Measurements from ENCODE around the gene OLIG1.

The OLIG1 gene

GRCh38 chr21:33059380-33059841 is 10.5 kb upstream of the OLIG1 start:
- in situ Hi-C loops (cut with HindIII; ENCODE audit: low pct_ligation_motif_present, low sequenced_read_pairs) = no loop called here
- H3K4me3 ChIP-seq (ENCODE audit: low read depth, low read length) = no peak overlapping the region

DNA sequence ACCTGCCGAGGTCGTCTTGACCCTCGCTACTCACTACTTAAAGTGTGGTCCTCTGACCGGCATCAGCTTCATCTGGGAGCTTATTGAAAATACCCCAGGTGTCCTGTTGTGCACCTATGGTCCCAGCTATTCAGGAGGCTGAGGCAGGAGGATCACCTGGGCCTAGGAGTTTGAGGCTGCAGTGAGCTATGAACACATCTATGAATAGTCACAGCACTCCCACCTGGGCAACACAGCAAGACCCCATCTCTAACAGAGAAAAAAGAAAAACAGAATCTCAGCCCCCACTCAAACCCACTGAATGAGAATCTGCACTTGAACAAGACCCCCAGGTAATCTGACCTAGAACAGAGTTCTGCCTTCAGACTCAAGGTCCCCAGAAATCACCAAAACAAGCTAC is 8.7 kb upstream of the OLIG1 start:
- in situ Hi-C loops (cut with HindIII; ENCODE audit: low pct_ligation_motif_present, low sequenced_read_pairs) = no loop called here
- no peak for DNase-seq
- no peaks in the 10 kb centered on the region for H3K36me3 ChIP-seq (replicated peaks)
- no peak overlapping the region for H3K4me3 ChIP-seq (ENCODE audit: low read depth, low read length)
- peaks cover 51% of the 10 kb centered on the region for H3K27me3 ChIP-seq (replicated peaks)
- TF ChIP-seq, protein P1, sequence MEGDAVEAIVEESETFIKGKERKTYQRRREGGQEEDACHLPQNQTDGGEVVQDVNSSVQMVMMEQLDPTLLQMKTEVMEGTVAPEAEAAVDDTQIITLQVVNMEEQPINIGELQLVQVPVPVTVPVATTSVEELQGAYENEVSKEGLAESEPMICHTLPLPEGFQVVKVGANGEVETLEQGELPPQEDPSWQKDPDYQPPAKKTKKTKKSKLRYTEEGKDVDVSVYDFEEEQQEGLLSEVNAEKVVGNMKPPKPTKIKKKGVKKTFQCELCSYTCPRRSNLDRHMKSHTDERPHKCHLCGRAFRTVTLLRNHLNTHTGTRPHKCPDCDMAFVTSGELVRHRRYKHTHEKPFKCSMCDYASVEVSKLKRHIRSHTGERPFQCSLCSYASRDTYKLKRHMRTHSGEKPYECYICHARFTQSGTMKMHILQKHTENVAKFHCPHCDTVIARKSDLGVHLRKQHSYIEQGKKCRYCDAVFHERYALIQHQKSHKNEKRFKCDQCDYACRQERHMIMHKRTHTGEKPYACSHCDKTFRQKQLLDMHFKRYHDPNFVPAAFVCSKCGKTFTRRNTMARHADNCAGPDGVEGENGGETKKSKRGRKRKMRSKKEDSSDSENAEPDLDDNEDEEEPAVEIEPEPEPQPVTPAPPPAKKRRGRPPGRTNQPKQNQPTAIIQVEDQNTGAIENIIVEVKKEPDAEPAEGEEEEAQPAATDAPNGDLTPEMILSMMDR (IDR thresholded peaks at IDR 0.05; ENCODE audit: low read depth, low read length, missing control alignments) = no peak
- no peak overlapping the region for H3K27ac ChIP-seq

More at GRCh38 chr21:33059380-33059841, 10.5 kb upstream of the OLIG1 start:
- H3K27ac ChIP-seq = no peak overlapping the region
- DNase-seq = no peak
- H3K36me3 ChIP-seq (replicated peaks) = no peaks in the 10 kb centered on the region
- H3K27me3 ChIP-seq (replicated peaks) = peaks cover 34% of the 10 kb centered on the region
- TF ChIP-seq, protein P1 (IDR thresholded peaks at IDR 0.05; ENCODE audit: low read depth, low read length, missing control alignments) = no peak

DNA sequence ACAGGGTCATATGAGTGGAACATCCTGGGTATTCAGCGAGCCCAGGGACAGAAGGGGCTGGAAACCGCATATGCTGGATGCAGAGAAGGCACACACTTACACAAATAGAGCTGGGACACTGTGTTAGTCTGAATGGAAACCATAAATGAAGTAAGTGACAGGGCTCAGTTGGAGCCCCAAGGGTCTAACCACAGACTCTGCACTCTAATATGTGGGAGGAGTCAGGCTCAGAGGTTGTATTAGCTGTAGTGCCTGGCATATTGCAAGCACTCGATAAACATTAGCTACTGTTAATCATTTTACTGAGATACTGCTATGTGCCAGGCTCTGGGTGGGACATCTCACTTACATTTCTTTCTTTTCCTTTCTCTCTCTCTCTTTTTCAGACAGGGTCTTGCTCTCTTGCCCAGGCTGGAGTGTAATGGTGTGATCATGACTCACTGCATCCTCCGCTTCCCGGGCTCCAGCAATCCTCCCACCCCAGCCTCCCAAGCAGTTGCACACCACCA is 6.5 kb upstream of the OLIG1 start:
- Histone ChIP-seq H3K36me3 (replicated peaks) (no peaks in the 10 kb centered on the region), H3K27me3 (replicated peaks) (peaks cover 72% of the 10 kb centered on the region), H3K27ac (no peak overlapping the region), H3K4me3 (ENCODE audit: low read depth, low read length) (no peak overlapping the region)
- in situ Hi-C loops (cut with HindIII; ENCODE audit: low pct_ligation_motif_present, low sequenced_read_pairs) = no loop called here
- TF ChIP-seq, protein P1 (IDR thresholded peaks at IDR 0.05; ENCODE audit: low read depth, low read length, missing control alignments) = no peak
- no peak for DNase-seq

GRCh38 chr21:33063907-33064622 is 5.9 kb upstream of the OLIG1 start:
- H3K27me3 ChIP-seq (replicated peaks) = peaks cover 77% of the 10 kb centered on the region
- no peak overlapping the region for H3K27ac ChIP-seq
- H3K36me3 ChIP-seq (replicated peaks) = no peaks in the 10 kb centered on the region
- TF ChIP-seq, protein P1 (IDR thresholded peaks at IDR 0.05; ENCODE audit: low read depth, low read length, missing control alignments) = no peak
- DNase-seq = no peak
- H3K4me3 ChIP-seq (ENCODE audit: low read depth, low read length) = no peak overlapping the region
- in situ Hi-C loops (cut with HindIII; ENCODE audit: low pct_ligation_motif_present, low sequenced_read_pairs) = no loop called here

- DNase-seq = no peak
- peaks cover 76% of the 10 kb centered on the region for H3K27me3 ChIP-seq (replicated peaks)
- H3K27ac ChIP-seq = no peak overlapping the region
- H3K36me3 ChIP-seq (replicated peaks) = no peaks in the 10 kb centered on the region
- TF ChIP-seq, protein P1 (IDR thresholded peaks at IDR 0.05; ENCODE audit: low read depth, low read length, missing control alignments) = no peak
- in situ Hi-C loops (cut with HindIII; ENCODE audit: low pct_ligation_motif_present, low sequenced_read_pairs) = no loop called here
- no peak overlapping the region for H3K4me3 ChIP-seq (ENCODE audit: low read depth, low read length)
Observed at GRCh38 chr21:33064623-33065390, 5.1 kb upstream of the OLIG1 start.

Data from brain microvascular endothelial cell (primary cell).